HUES6 (cell line): Measurements from ENCODE around the gene P2RY11.

Source experiments
- H3K27ac ChIP-seq: 2 replicates; pipeline ENCODE4 v1.7.0; 2013; ENCODE audit warnings: low read depth, mild to moderate bottlenecking, low read length, inconsistent platforms
- H3K27me3 ChIP-seq: 2 replicates; pipeline ENCODE4 v1.6.1; 2013; ENCODE audit warnings: low read length; ENCODE audit not compliant: control insufficient read depth, insufficient read depth
- H3K36me3 ChIP-seq: 2 replicates; pipeline ENCODE4 v1.6.1; 2013; ENCODE audit warnings: low read length; ENCODE audit not compliant: control insufficient read depth, insufficient read depth
- H3K4me1 ChIP-seq: 2 replicates; pipeline ENCODE4 v1.6.1; 2013; ENCODE audit warnings: low read length; ENCODE audit not compliant: control insufficient read depth, insufficient read depth
- H3K4me3 ChIP-seq: 2 replicates; pipeline ENCODE4 v1.5.1; 2013; ENCODE audit warnings: low read depth, low read length
- H3K9ac ChIP-seq: one replicate; pipeline ENCODE4 v1.6.1; 2013; ENCODE audit warnings: mild to moderate bottlenecking, low read length
- H3K9me3 ChIP-seq: 2 replicates; pipeline ENCODE4 v1.6.1; 2013; ENCODE audit warnings: low read depth, low read length; ENCODE audit not compliant: control insufficient read depth, insufficient read depth

Gene P2RY11, protein sequence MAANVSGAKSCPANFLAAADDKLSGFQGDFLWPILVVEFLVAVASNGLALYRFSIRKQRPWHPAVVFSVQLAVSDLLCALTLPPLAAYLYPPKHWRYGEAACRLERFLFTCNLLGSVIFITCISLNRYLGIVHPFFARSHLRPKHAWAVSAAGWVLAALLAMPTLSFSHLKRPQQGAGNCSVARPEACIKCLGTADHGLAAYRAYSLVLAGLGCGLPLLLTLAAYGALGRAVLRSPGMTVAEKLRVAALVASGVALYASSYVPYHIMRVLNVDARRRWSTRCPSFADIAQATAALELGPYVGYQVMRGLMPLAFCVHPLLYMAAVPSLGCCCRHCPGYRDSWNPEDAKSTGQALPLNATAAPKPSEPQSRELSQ

DNA sequence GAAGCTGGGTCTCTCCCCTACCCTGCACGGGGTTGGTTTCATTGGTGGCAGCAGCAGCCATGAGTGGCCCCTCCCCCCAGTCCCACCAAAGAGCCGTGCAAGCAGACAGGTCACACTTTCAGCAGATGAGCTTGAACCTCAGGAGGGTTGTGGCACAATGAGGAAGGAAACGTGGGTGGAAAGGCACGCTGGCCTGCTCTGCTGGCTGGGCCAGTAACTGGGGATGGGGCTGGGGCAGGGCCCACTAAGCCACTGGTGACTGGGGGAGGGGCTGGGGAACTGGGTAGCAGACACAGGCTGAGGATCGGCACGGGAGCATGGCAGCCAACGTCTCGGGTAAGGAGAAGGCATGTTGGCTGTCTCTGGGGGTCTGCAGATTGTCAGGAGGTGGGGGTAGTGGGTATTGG is at the start of gene P2RY11:
Gene P2RY11 (plus strand): TSS at position 289 of the 407 bp plus-strand sequence. CDS start 29 bp downstream, at position 318.
- H3K4me1 ChIP-seq, result peaks cover 4% of the 10 kb centered on the region; the same call in 1 of the 2 replicates
- H3K9me3 ChIP-seq, result no peaks in the 10 kb centered on the region
- no peak within 1 kb of the TSS for H3K9ac ChIP-seq
- no peak within 1 kb of the TSS for H3K4me3 ChIP-seq
- peaks cover 74% of the 10 kb centered on the region for H3K36me3 ChIP-seq
- no peaks in the 10 kb centered on the region for H3K27me3 ChIP-seq
- H3K27ac ChIP-seq, result no peak within 1 kb of the TSS

DNA sequence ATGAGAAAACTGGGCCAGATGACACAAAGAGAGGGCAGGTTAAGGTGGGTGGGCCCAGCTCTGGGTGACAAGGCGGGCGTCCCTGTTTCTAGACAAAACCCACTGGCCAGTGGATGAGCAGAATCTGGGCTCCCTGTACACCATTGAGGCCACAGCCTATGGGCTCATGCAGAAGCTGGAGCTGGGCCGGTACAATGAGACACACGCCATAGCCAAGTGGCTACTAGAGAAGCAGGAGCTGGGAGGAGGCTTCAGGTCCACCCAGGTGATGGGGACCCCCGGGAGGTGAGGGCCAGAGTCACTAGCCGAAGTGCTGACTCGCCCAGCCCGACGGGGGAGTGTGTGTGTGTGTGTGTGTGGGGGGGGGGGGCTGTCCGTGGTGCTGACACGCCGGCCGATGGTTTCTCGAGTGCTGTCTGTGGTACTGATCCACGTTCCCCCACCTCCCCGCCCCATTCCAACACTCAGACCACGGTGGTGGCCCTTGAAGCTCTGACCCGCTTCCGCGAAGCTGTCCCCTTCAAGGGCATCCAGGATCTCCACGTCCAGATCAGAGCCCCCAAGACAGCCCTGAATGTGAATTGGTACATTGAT is 49.7 kb upstream of the P2RY11 start:
- H3K4me1 ChIP-seq, result no peaks in the 10 kb centered on the region
- no peaks in the 10 kb centered on the region for H3K36me3 ChIP-seq
- H3K27ac ChIP-seq, result no peak overlapping the region
- H3K9ac ChIP-seq, result no peak overlapping the region
- H3K27me3 ChIP-seq, result peaks cover 34% of the 10 kb centered on the region; the same call in 1 of the 2 replicates
- H3K4me3 ChIP-seq, result no peak overlapping the region
- no peaks in the 10 kb centered on the region for H3K9me3 ChIP-seq

DNA sequence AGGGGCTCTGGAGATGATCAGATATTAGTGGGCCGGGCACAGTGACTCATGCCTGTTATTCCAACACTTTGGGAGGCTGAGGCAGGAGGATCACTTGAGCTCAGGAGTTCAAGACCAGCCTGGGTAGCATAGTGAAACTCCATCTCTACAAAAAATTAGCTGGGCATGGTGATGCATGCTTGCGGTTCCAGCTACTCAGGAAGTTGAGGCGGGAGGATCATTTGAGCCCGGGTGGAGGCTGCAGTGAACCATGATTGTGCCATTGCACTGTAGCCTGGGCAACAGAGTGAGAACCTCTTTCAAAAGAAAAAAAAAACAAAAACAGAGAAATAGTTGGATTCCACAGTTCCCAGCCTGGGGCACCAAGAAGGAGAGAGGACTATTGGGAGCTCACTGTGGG is 43.3 kb upstream of the P2RY11 start:
- no peak overlapping the region for H3K4me3 ChIP-seq
- H3K4me1 ChIP-seq, result no peaks in the 10 kb centered on the region
- H3K9ac ChIP-seq, result no peak overlapping the region
- H3K27me3 ChIP-seq, result peaks cover 27% of the 10 kb centered on the region; the same call in 1 of the 2 replicates
- H3K9me3 ChIP-seq, result peaks cover 2% of the 10 kb centered on the region; the same call in 1 of the 2 replicates
- H3K27ac ChIP-seq, result no peak overlapping the region
- H3K36me3 ChIP-seq, result no peaks in the 10 kb centered on the region

DNA sequence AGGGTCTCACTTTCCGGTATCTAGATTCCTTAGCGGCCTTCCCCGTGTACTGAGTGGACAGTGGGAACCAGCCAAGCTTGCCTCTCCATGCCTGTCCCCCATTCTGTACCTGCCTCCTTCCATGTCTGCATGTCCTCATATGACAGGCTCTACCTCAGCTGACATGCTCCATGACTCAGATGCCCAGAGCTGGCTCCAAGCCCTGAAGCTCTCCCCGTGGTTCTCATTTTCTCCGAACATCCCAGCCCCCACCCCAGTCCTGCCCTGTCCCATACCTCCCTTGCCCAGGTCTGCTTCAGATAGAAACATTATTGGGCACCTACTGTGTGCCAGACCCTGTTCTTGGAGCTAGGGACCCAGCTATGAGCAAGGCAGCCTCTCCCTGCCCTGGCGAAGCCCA is 42.4 kb upstream of the P2RY11 start:
- Histone ChIP-seq H3K9me3 (peaks cover 8% of the 10 kb centered on the region), H3K4me3 (no peak overlapping the region), H3K4me1 (no peaks in the 10 kb centered on the region), H3K27ac (no peak overlapping the region), H3K36me3 (no peaks in the 10 kb centered on the region), H3K9ac (no peak overlapping the region), H3K27me3 (peaks cover 25% of the 10 kb centered on the region; the same call in 1 of the 2 replicates)

DNA sequence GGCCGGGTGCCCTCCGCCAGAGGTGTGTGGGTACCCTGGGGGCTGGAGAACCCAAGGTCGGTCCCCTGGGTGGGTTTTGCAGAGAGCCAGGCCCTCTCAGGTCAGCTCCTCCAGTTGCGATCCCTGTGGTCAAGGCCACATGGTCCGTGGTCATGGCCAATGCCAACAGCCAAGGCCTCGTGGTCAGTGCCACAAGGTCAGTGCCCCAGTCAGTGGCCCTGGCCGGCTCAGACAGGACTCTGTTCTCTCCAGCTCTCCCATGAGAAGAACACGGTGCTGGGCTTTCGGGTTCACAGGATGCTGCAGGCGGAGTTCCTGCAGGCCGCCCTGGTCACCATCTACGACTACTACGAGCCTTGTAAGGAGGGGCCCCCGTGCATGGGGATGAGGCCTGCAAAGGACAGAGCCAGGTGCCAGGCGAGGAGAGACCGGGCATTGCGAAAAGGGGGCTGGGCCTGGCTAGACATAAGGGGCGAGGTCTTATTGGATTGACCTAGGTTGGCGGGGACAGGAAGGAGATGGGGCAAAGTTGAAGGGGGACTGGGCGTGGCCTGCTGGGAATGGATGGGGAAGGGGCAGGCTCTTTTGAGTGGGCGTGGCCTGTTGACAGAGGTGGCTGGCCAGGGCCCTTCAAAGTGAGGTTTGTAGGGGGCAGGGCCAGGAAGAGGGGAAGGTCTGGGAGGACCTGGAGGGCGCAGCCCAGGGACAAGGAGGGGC is 40.6 kb upstream of the P2RY11 start:
- Histone ChIP-seq H3K4me3 (no peak overlapping the region), H3K9ac (no peak overlapping the region), H3K27ac (no peak overlapping the region), H3K4me1 (no peaks in the 10 kb centered on the region), H3K36me3 (no peaks in the 10 kb centered on the region), H3K9me3 (peaks cover 10% of the 10 kb centered on the region), H3K27me3 (peaks cover 15% of the 10 kb centered on the region; the same call in 1 of the 2 replicates)

DNA sequence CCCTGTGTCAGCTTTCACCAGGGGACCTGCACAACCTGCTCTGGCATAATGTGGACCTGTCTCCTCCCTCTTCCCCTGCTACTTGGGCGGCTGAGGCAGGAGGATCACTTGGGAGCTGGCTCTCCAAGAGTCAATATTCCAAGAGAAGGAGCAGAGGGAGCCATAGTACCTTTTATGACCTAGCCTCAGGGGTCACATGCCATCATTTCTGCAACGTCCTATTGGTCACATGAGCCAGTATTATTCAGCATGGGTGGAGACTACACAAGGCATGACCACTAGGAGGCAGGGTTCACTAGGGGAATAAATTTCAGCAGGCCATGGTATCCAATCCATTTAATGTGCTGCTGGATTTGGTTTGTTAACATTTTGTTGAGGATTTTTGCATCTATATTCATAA is 37.3 kb upstream of the P2RY11 start:
- H3K9me3 ChIP-seq, result peaks cover 10% of the 10 kb centered on the region
- H3K36me3 ChIP-seq, result no peaks in the 10 kb centered on the region
- H3K27me3 ChIP-seq, result peaks cover 15% of the 10 kb centered on the region
- H3K27ac ChIP-seq, result no peak overlapping the region
- H3K9ac ChIP-seq, result no peak overlapping the region
- no peak overlapping the region for H3K4me3 ChIP-seq
- no peaks in the 10 kb centered on the region for H3K4me1 ChIP-seq

DNA sequence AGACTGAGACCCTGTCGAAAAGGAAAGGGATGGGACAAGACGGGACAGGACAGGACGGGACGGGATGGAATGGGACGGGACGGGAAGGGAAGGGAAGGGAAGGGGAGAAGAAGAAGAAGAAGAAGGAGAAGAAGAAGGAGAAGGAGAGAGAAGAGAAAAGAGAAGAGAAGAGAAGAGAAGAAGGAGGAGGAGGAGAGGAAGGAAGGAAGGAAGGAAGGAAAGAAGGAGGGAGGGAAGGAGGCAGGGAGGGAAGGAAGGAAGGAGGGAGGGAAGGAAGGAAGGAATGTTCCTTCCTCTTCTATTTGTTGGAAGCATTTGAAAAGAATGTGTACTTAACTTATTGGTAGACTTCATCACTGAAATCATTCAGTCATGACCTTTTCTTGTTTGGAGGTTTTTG is 35.0 kb upstream of the P2RY11 start:
- peaks cover 13% of the 10 kb centered on the region for H3K27me3 ChIP-seq
- peaks cover 10% of the 10 kb centered on the region for H3K9me3 ChIP-seq
- H3K9ac ChIP-seq, result no peak overlapping the region
- H3K4me1 ChIP-seq, result no peaks in the 10 kb centered on the region
- no peak overlapping the region for H3K4me3 ChIP-seq
- H3K36me3 ChIP-seq, result no peaks in the 10 kb centered on the region
- H3K27ac ChIP-seq, result no peak overlapping the region

DNA sequence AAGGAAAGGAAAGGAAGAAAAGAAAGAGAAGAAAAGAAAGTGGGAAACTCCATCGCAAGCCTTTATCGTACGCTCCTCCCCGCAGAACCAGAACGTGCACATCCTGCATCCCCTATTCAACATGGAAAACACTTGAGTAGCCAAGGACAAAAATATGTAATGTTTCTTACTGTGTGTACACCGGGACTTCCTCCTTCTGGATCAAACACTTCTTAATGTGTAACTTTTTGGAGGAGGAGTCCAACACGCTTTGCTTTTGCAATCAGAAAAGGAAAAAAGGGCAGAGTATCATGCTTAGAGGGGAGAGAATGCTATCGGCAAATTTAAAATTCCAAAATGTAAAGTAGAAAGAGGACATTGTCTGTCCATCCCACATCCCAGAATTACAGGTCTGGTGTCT is 33.2 kb upstream of the P2RY11 start:
- no peaks in the 10 kb centered on the region for H3K36me3 ChIP-seq
- H3K9me3 ChIP-seq, result peaks cover 8% of the 10 kb centered on the region
- no peak overlapping the region for H3K9ac ChIP-seq
- no peak overlapping the region for H3K27ac ChIP-seq
- no peak overlapping the region for H3K4me3 ChIP-seq
- no peaks in the 10 kb centered on the region for H3K4me1 ChIP-seq
- H3K27me3 ChIP-seq, result peaks cover 18% of the 10 kb centered on the region

DNA sequence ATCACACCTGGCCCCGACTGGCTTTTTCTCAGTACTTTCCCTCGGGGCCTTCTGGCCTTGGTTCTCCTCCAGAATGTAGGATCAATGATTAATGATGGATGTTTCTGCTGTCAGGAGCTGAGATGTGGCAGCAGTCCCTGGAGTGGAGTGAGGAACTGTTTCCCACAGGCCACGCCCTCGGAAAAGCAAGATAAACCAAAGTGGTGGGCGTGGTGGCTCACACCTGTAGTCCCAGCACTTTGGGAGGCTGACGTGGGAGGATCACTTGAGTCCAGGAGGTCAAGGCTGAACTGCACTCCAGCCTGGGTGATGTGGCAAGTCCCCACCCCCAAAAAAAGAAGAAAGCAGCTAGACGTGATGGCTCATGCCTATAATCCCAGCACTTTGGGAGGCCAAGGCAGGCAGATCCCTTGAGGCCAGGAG is 32.5 kb upstream of the P2RY11 start:
- Histone ChIP-seq H3K27me3 (peaks cover 24% of the 10 kb centered on the region), H3K36me3 (no peaks in the 10 kb centered on the region), H3K9me3 (peaks cover 2% of the 10 kb centered on the region), H3K27ac (no peak overlapping the region), H3K4me1 (no peaks in the 10 kb centered on the region), H3K4me3 (no peak overlapping the region), H3K9ac (no peak overlapping the region)

DNA sequence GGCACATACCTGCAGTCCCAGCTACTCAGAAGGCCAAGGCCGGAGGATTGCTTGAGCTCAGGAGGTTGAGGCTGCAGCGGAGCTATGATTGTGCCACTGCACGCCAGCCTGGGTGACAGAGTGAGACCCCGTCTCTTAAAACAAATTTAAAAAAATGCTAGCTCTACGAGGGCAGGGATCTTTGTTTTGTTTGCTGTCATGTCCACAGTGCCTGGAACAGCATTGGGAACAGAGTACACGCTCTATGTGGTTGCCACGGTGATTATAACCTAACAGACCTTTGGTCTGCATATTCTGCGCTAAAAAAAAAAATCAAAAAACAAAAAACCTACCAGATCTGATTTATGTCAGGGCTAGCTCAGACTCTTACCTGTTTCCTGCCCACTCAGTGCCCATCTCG is 27.6 kb upstream of the P2RY11 start:
- Histone ChIP-seq H3K27me3 (peaks cover 39% of the 10 kb centered on the region; the same call in 1 of the 2 replicates), H3K4me1 (no peaks in the 10 kb centered on the region), H3K9ac (no peak overlapping the region), H3K9me3 (no peaks in the 10 kb centered on the region), H3K4me3 (no peak overlapping the region), H3K36me3 (no peaks in the 10 kb centered on the region), H3K27ac (no peak overlapping the region)

DNA sequence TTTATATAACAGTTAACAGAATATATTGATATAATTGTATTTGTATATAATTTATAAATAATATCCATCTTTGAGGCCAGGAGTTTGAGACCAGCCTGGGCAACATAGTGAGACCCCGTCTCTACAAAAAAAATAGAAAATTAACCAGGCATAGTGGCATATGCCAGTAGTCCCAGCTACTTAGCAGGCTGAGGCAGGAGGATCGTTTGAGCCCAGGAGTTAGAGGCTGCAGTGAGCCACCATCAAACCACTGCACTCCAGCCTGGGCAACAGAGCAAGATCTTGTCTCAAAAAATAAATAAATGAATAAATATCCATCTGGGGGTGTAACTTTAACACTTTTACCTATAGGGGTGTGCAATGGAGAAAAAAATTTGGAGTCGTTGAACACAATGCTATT is 26.7 kb upstream of the P2RY11 start:
- H3K9ac ChIP-seq, result no peak overlapping the region
- no peak overlapping the region for H3K4me3 ChIP-seq
- no peaks in the 10 kb centered on the region for H3K9me3 ChIP-seq
- H3K36me3 ChIP-seq, result peaks cover 3% of the 10 kb centered on the region; the same call in 1 of the 2 replicates
- no peaks in the 10 kb centered on the region for H3K4me1 ChIP-seq
- H3K27me3 ChIP-seq, result peaks cover 39% of the 10 kb centered on the region; the same call in 1 of the 2 replicates
- H3K27ac ChIP-seq, result no peak overlapping the region
